ENCODE results near the gene VCPKMT.

The VCPKMT gene

GRCh38 chr14:50093496-50093895 is 22.9 kb downstream of the VCPKMT start:
- Histone ChIP-seq H3K4me1 (ENCODE audit: insufficient read depth, insufficient read length) (no peaks in the 10 kb centered on the region), H3K9ac (ENCODE audit: insufficient read length, low read depth) (no peak overlapping the region), H3K36me3 (ENCODE audit: insufficient read depth, insufficient read length, low read length) (no peaks in the 10 kb centered on the region), H3K27me3 (ENCODE audit: insufficient read depth, insufficient read length) (no peaks in the 10 kb centered on the region), H3K4me3 (ENCODE audit: insufficient read length, low read depth) (no peak overlapping the region), H3K9me3 (ENCODE audit: insufficient read depth, low read length) (no peaks in the 10 kb centered on the region)
- TF ChIP-seq ZNF274 (IDR thresholded peaks at IDR 0.05; ENCODE audit: low read depth, low read length) (no peak), YY1 (IDR thresholded peaks at IDR 0.05; ENCODE audit: insufficient read depth, insufficient read length) (no peak), SUZ12 (IDR thresholded peaks at IDR 0.05; ENCODE audit: extremely low read depth, insufficient read depth, insufficient read length) (no peak)
- no peak for DNase-seq (ENCODE audit: low read depth, low spot score)

- TF ChIP-seq SUZ12 (IDR thresholded peaks at IDR 0.05; ENCODE audit: extremely low read depth, insufficient read depth, insufficient read length) = no peak
- no peak for TF ChIP-seq YY1 (IDR thresholded peaks at IDR 0.05; ENCODE audit: insufficient read depth, insufficient read length)
- no peak for TF ChIP-seq ZNF274 (IDR thresholded peaks at IDR 0.05; ENCODE audit: low read depth, low read length)
- no peak overlapping the region for H3K4me3 ChIP-seq (ENCODE audit: insufficient read length, low read depth)
- H3K4me1 ChIP-seq (ENCODE audit: insufficient read depth, insufficient read length) = peaks cover 4% of the 10 kb centered on the region
- H3K36me3 ChIP-seq (ENCODE audit: insufficient read depth, insufficient read length, low read length) = no peaks in the 10 kb centered on the region
- no peaks in the 10 kb centered on the region for H3K9me3 ChIP-seq (ENCODE audit: insufficient read depth, low read length)
- H3K9ac ChIP-seq (ENCODE audit: insufficient read length, low read depth) = no peak overlapping the region
- DNase-seq (ENCODE audit: low read depth, low spot score) = no peak
- no peaks in the 10 kb centered on the region for H3K27me3 ChIP-seq (ENCODE audit: insufficient read depth, insufficient read length)
Observed at GRCh38 chr14:50092006-50092555, 24.3 kb downstream of the VCPKMT start.

- TF ChIP-seq SUZ12 (IDR thresholded peaks at IDR 0.05; ENCODE audit: extremely low read depth, insufficient read depth, insufficient read length) = no peak
- no peak for TF ChIP-seq YY1 (IDR thresholded peaks at IDR 0.05; ENCODE audit: insufficient read depth, insufficient read length)
- TF ChIP-seq ZNF274 (IDR thresholded peaks at IDR 0.05; ENCODE audit: low read depth, low read length) = no peak
- DNase-seq (ENCODE audit: low read depth, low spot score) = no peak
- Histone ChIP-seq H3K4me3 (ENCODE audit: insufficient read length, low read depth) (no peak overlapping the region), H3K4me1 (ENCODE audit: insufficient read depth, insufficient read length) (peaks cover 4% of the 10 kb centered on the region), H3K9me3 (ENCODE audit: insufficient read depth, low read length) (no peaks in the 10 kb centered on the region), H3K36me3 (ENCODE audit: insufficient read depth, insufficient read length, low read length) (no peaks in the 10 kb centered on the region), H3K9ac (ENCODE audit: insufficient read length, low read depth) (no peak overlapping the region), H3K27me3 (ENCODE audit: insufficient read depth, insufficient read length) (no peaks in the 10 kb centered on the region)
Observed at GRCh38 chr14:50091240-50091913, 25.0 kb downstream of the VCPKMT start.

- no peak overlapping the region for H3K9ac ChIP-seq (ENCODE audit: insufficient read length, low read depth)
- no peaks in the 10 kb centered on the region for H3K27me3 ChIP-seq (ENCODE audit: insufficient read depth, insufficient read length)
- no peaks in the 10 kb centered on the region for H3K9me3 ChIP-seq (ENCODE audit: insufficient read depth, low read length)
- H3K4me3 ChIP-seq (ENCODE audit: insufficient read length, low read depth) = no peak overlapping the region
- H3K36me3 ChIP-seq (ENCODE audit: insufficient read depth, insufficient read length, low read length) = no peaks in the 10 kb centered on the region
- TF ChIP-seq YY1 (IDR thresholded peaks at IDR 0.05; ENCODE audit: insufficient read depth, insufficient read length) (no peak), SUZ12 (IDR thresholded peaks at IDR 0.05; ENCODE audit: extremely low read depth, insufficient read depth, insufficient read length) (no peak), ZNF274 (IDR thresholded peaks at IDR 0.05; ENCODE audit: low read depth, low read length) (no peak)
- H3K4me1 ChIP-seq (ENCODE audit: insufficient read depth, insufficient read length) = peaks cover 4% of the 10 kb centered on the region
- no peak for DNase-seq (ENCODE audit: low read depth, low spot score)
Observed at GRCh38 chr14:50089208-50089607, 27.2 kb downstream of the VCPKMT start.

GRCh38 chr14:50088731-50089130 is 27.6 kb downstream of the VCPKMT start:
- H3K36me3 ChIP-seq (ENCODE audit: insufficient read depth, insufficient read length, low read length) = no peaks in the 10 kb centered on the region
- TF ChIP-seq ZNF274 (IDR thresholded peaks at IDR 0.05; ENCODE audit: low read depth, low read length) (no peak), YY1 (IDR thresholded peaks at IDR 0.05; ENCODE audit: insufficient read depth, insufficient read length) (no peak), SUZ12 (IDR thresholded peaks at IDR 0.05; ENCODE audit: extremely low read depth, insufficient read depth, insufficient read length) (no peak)
- no peak overlapping the region for H3K9ac ChIP-seq (ENCODE audit: insufficient read length, low read depth)
- H3K27me3 ChIP-seq (ENCODE audit: insufficient read depth, insufficient read length) = no peaks in the 10 kb centered on the region
- DNase-seq (ENCODE audit: low read depth, low spot score) = no peak
- no peaks in the 10 kb centered on the region for H3K9me3 ChIP-seq (ENCODE audit: insufficient read depth, low read length)
- H3K4me1 ChIP-seq (ENCODE audit: insufficient read depth, insufficient read length) = peaks cover 4% of the 10 kb centered on the region
- no peak overlapping the region for H3K4me3 ChIP-seq (ENCODE audit: insufficient read length, low read depth)

GRCh38 chr14:50088117-50088515 is 28.3 kb downstream of the VCPKMT start:
- TF ChIP-seq ZNF274 (IDR thresholded peaks at IDR 0.05; ENCODE audit: low read depth, low read length) (no peak), SUZ12 (IDR thresholded peaks at IDR 0.05; ENCODE audit: extremely low read depth, insufficient read depth, insufficient read length) (no peak), YY1 (IDR thresholded peaks at IDR 0.05; ENCODE audit: insufficient read depth, insufficient read length) (no peak)
- Histone ChIP-seq H3K9me3 (ENCODE audit: insufficient read depth, low read length) (no peaks in the 10 kb centered on the region), H3K4me3 (ENCODE audit: insufficient read length, low read depth) (no peak overlapping the region), H3K36me3 (ENCODE audit: insufficient read depth, insufficient read length, low read length) (no peaks in the 10 kb centered on the region), H3K4me1 (ENCODE audit: insufficient read depth, insufficient read length) (peaks cover 4% of the 10 kb centered on the region), H3K9ac (ENCODE audit: insufficient read length, low read depth) (no peak overlapping the region), H3K27me3 (ENCODE audit: insufficient read depth, insufficient read length) (no peaks in the 10 kb centered on the region)
- no peak for DNase-seq (ENCODE audit: low read depth, low spot score)

- H3K9me3 ChIP-seq (ENCODE audit: insufficient read depth, low read length) = no peaks in the 10 kb centered on the region
- H3K4me1 ChIP-seq (ENCODE audit: insufficient read depth, insufficient read length) = peaks cover 4% of the 10 kb centered on the region
- no peak overlapping the region for H3K4me3 ChIP-seq (ENCODE audit: insufficient read length, low read depth)
- no peaks in the 10 kb centered on the region for H3K27me3 ChIP-seq (ENCODE audit: insufficient read depth, insufficient read length)
- H3K36me3 ChIP-seq (ENCODE audit: insufficient read depth, insufficient read length, low read length) = no peaks in the 10 kb centered on the region
- no peak for DNase-seq (ENCODE audit: low read depth, low spot score)
- no peak overlapping the region for H3K9ac ChIP-seq (ENCODE audit: insufficient read length, low read depth)
- no peak for TF ChIP-seq SUZ12 (IDR thresholded peaks at IDR 0.05; ENCODE audit: extremely low read depth, insufficient read depth, insufficient read length)
- no peak for TF ChIP-seq ZNF274 (IDR thresholded peaks at IDR 0.05; ENCODE audit: low read depth, low read length)
- no peak for TF ChIP-seq YY1 (IDR thresholded peaks at IDR 0.05; ENCODE audit: insufficient read depth, insufficient read length)
Observed at GRCh38 chr14:50087341-50088116, 28.8 kb downstream of the VCPKMT start.

Measured in NT2/D1 (cell line).